ENCODE measurements around the gene LPCAT3.

Gene LPCAT3

GRCh38 chr12:6957741-6958608 lies 60.3 kb downstream of the LPCAT3 start:
- TF ChIP-seq GATA3 (IDR thresholded peaks at IDR 0.05; ENCODE audit: low read depth, low read length): no peak
- no peak for TF ChIP-seq GATA2 (IDR thresholded peaks at IDR 0.05; ENCODE audit: low read depth, low read length)

GRCh38 chr12:6957151-6957701 lies 61.0 kb downstream of the LPCAT3 start:
- TF ChIP-seq GATA3 (IDR thresholded peaks at IDR 0.05; ENCODE audit: low read depth, low read length) (no peak), GATA2 (IDR thresholded peaks at IDR 0.05; ENCODE audit: low read depth, low read length) (no peak)

- TF ChIP-seq GATA3 (IDR thresholded peaks at IDR 0.05; ENCODE audit: low read depth, low read length) (no peak), GATA2 (IDR thresholded peaks at IDR 0.05; ENCODE audit: low read depth, low read length) (no peak)
Measured at GRCh38 chr12:6956021-6956727, 62.1 kb downstream of the LPCAT3 start.

GRCh38 chr12:6955108-6956020 lies 62.9 kb downstream of the LPCAT3 start:
- TF ChIP-seq GATA3 (IDR thresholded peaks at IDR 0.05; ENCODE audit: low read depth, low read length): no peak
- TF ChIP-seq GATA2 (IDR thresholded peaks at IDR 0.05; ENCODE audit: low read depth, low read length): no peak

- TF ChIP-seq GATA3 (IDR thresholded peaks at IDR 0.05; ENCODE audit: low read depth, low read length) (no peak), GATA2 (IDR thresholded peaks at IDR 0.05; ENCODE audit: low read depth, low read length) (no peak)
Measured at GRCh38 chr12:6954316-6955107, 63.8 kb downstream of the LPCAT3 start.

GRCh38 chr12:6953442-6954315 lies 64.6 kb downstream of the LPCAT3 start:
- TF ChIP-seq GATA3 (IDR thresholded peaks at IDR 0.05; ENCODE audit: low read depth, low read length): no peak
- no peak for TF ChIP-seq GATA2 (IDR thresholded peaks at IDR 0.05; ENCODE audit: low read depth, low read length)

GRCh38 chr12:6952863-6953441 lies 65.3 kb downstream of the LPCAT3 start:
- no peak for TF ChIP-seq GATA2 (IDR thresholded peaks at IDR 0.05; ENCODE audit: low read depth, low read length)

DNA sequence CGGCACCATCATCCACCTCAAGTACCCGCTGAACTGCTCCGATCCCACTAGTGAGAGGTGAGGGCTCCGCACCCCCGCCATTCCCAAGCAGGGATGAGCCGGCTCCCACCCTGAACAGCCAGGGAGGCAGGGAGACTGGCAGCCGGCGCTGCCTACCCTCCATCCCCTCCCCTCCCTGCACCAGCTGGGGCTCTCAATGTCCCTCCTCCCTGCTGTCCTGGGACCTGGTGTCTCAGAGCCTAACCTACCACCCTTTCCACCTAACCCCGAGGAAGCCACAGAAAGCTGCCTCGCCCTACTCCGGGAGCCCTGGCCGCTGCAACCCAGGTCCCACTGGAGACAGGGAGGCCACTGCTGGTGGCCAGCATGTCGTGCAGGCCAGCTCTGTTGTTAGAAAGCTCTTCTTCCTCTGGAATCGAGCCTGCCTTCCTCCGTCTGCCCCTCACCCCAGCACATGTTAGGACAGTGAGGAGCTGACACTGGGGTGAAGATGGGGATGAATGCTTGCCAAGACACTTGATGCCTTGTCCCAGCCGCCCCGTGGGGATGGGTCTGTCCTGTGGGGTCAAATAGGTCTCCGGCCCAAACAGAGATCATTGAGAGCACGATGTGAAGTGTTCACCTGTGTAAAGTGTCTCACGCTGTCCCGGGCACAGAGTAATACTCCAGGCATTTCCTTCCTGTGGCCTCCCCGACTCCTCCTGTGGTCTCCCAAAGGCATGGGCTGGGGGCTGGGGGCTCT lies 66.0 kb downstream of the LPCAT3 start:
- TF ChIP-seq GATA2 (IDR thresholded peaks at IDR 0.05; ENCODE audit: low read depth, low read length): no peak
- TF ChIP-seq GATA3 (IDR thresholded peaks at IDR 0.05; ENCODE audit: low read depth, low read length): no peak

- no peak for TF ChIP-seq GATA2 (IDR thresholded peaks at IDR 0.05; ENCODE audit: low read depth, low read length)
- TF ChIP-seq GATA3 (IDR thresholded peaks at IDR 0.05; ENCODE audit: low read depth, low read length): no peak
Measured at GRCh38 chr12:6951551-6952120, 66.6 kb downstream of the LPCAT3 start.

DNA sequence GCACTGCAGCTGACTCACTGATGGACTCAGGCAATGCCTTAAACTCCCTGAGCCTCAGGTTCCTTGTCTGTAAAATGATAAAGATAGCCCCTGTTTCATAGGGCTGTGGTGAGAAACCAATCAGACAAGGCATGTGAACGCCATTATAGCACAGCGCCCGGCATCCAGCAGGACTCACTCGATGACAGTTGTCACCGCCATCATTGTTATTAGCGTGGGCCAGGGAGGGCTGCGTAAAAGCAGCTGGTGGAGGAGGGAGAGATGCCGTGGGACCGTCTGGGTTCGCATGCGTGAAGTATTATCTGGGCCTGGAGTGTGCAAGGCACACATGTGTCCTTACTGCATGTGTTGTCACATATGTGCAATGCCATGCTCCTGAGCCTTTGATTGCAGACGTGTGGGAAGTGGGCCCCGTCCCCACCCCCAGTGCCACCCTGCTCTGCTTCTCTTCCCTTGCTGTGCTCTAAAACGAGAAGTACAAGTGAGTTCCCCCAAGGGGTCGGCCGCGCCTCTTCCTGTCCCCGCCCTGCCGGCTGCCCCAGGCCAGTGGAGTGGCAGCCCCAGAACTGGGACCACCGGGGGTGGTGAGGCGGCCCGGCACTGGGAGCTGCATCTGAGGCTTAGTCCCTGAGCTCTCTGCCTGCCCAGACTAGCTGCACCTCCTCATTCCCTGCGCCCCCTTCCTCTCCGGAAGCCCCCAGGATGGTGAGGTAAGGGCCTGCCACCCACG lies 67.3 kb downstream of the LPCAT3 start, which contains the start of gene PTPN6:
PTPN6 (plus strand) TSS at position 546 of the 730 bp plus-strand sequence; CDS start at position 703, 157 bp downstream.
- TF ChIP-seq GATA3 (IDR thresholded peaks at IDR 0.05; ENCODE audit: low read depth, low read length): no peak
- TF ChIP-seq GATA2 (IDR thresholded peaks at IDR 0.05; ENCODE audit: low read depth, low read length): no peak
